ENCODE data around the gene IGDCC3. TPM values are rescaled to one million over a fixed set of nuclear protein-coding genes. Genes with fewer than 3 reads are reported as not detected.

Gene IGDCC3
- total RNA-seq, 2 donors from 2014 or later, result not detected

- no peak for DNase-seq
- intact Hi-C loops (cut with DNase I), result no loop called here
- WGBS, 2 donors, result 86 to 95% methylated on average over 2 to 6 of the region's 6 CpGs
- Histone ChIP-seq H3K4me1 (peaks cover 13% of the 10 kb centered on the region), H3K36me3 (replicated peaks in 1 of 2; ENCODE audit: insufficient read depth in 1 of 2, low read depth in 2 of 2) (no peaks in the 10 kb centered on the region), H3K9me3 (no peaks in the 10 kb centered on the region), H3K4me3 (no peak overlapping the region), H3K27me3 (no peaks in the 10 kb centered on the region), H3K27ac (no peak overlapping the region)
- no peak for ATAC-seq
- TF ChIP-seq, protein P1, sequence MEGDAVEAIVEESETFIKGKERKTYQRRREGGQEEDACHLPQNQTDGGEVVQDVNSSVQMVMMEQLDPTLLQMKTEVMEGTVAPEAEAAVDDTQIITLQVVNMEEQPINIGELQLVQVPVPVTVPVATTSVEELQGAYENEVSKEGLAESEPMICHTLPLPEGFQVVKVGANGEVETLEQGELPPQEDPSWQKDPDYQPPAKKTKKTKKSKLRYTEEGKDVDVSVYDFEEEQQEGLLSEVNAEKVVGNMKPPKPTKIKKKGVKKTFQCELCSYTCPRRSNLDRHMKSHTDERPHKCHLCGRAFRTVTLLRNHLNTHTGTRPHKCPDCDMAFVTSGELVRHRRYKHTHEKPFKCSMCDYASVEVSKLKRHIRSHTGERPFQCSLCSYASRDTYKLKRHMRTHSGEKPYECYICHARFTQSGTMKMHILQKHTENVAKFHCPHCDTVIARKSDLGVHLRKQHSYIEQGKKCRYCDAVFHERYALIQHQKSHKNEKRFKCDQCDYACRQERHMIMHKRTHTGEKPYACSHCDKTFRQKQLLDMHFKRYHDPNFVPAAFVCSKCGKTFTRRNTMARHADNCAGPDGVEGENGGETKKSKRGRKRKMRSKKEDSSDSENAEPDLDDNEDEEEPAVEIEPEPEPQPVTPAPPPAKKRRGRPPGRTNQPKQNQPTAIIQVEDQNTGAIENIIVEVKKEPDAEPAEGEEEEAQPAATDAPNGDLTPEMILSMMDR (IDR thresholded peaks at IDR 0.05), result no peak
- no peak for TF ChIP-seq POLR2A (IDR thresholded peaks at IDR 0.05)
These were observed 6.2 kb upstream of the IGDCC3 start for GRCh38 chr15:65383991-65384390.

GRCh38 chr15:65383456-65383855 is 5.7 kb upstream of the IGDCC3 start:
- TF ChIP-seq, protein P1 (IDR thresholded peaks at IDR 0.05), result no peak
- TF ChIP-seq POLR2A (IDR thresholded peaks at IDR 0.05), result no peak
- WGBS, 2 donors, result 80% methylated on average over 5 of the region's 5 CpGs; no CpG with 5 or more reads in 1 of the 2 donors
- H3K4me3 ChIP-seq, result no peak overlapping the region
- no peaks in the 10 kb centered on the region for H3K36me3 ChIP-seq (replicated peaks in 1 of 2; ENCODE audit: insufficient read depth in 1 of 2, low read depth in 2 of 2)
- H3K9me3 ChIP-seq, result no peaks in the 10 kb centered on the region
- intact Hi-C loops (cut with DNase I), result no loop called here
- ATAC-seq, result no peak
- peaks cover 13% of the 10 kb centered on the region for H3K4me1 ChIP-seq
- H3K27me3 ChIP-seq, result peaks cover 0 to under 1% of the 10 kb centered on the region in 2 donors
- no peak for DNase-seq
- no peak overlapping the region for H3K27ac ChIP-seq

GRCh38 chr15:65382921-65383320 is 5.1 kb upstream of the IGDCC3 start:
- H3K9me3 ChIP-seq, result no peaks in the 10 kb centered on the region
- ATAC-seq (no peak), DNase-seq (no peak)
- peaks cover 17% of the 10 kb centered on the region for H3K4me1 ChIP-seq
- no peaks in the 10 kb centered on the region for H3K36me3 ChIP-seq (replicated peaks in 1 of 2; ENCODE audit: insufficient read depth in 1 of 2, low read depth in 2 of 2)
- intact Hi-C loops (cut with DNase I), result no loop called here
- peaks cover 0 to 5% of the 10 kb centered on the region in 2 donors for H3K27me3 ChIP-seq
- no peak overlapping the region for H3K27ac ChIP-seq
- WGBS, 2 donors, result 72 to 74% methylated on average over 9 of the region's 9 CpGs
- no peak for TF ChIP-seq POLR2A (IDR thresholded peaks at IDR 0.05)
- TF ChIP-seq, protein P1 (IDR thresholded peaks at IDR 0.05), result no peak
- no peak overlapping the region for H3K4me3 ChIP-seq

- TF ChIP-seq, protein P1 (IDR thresholded peaks at IDR 0.05), result no peak
- TF ChIP-seq POLR2A (IDR thresholded peaks at IDR 0.05), result no peak
- 48 to 63% methylated on average over 6 of the region's 6 CpGs for WGBS, 2 donors
- DNase-seq, result no peak
- intact Hi-C loops (cut with DNase I), result no loop called here
- peaks cover 21% of the 10 kb centered on the region for H3K4me1 ChIP-seq
- no peak for ATAC-seq
- no peak overlapping the region for H3K4me3 ChIP-seq
- no peaks in the 10 kb centered on the region for H3K36me3 ChIP-seq (replicated peaks in 1 of 2; ENCODE audit: insufficient read depth in 1 of 2, low read depth in 2 of 2)
- no peaks in the 10 kb centered on the region for H3K9me3 ChIP-seq
- no peak overlapping the region for H3K27ac ChIP-seq
- peaks cover 0 to 5% of the 10 kb centered on the region in 2 donors for H3K27me3 ChIP-seq
These were observed 4.3 kb upstream of the IGDCC3 start for GRCh38 chr15:65382146-65382491.

DNA sequence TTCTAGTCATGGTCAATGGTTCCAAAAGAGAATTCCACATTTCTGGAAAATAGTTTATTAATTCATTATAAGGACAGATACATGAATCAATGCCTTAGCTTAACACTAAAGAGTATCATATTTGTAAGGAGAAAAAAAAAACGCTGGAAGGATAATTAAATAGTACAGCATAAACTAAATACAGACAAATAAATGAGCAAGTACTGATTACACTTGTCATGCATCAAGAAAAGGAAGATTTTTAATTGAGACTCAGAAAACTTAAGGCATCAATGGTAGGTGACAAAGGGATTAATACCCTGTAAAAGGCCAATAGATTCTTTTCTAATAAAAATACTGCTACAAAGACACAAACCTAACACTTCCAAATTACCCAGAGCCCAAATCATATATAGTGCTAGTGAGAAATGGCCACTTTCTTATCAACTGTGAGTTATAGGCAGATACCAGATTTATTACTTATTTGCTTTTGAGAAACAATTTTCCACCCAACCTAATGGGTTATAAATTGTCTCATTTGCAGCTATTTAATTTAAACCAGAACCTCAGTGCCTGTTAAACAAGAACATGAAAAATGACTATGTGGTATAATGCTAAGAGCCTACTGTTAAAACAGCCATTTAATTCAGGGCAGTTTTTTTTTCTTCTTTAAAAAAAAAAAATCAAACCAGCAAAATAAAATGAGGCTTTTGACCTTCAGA is 3.8 kb upstream of the IGDCC3 start:
- Histone ChIP-seq H3K4me1 (peaks cover 26% of the 10 kb centered on the region), H3K9me3 (no peaks in the 10 kb centered on the region), H3K27me3 (peaks cover 0 to 5% of the 10 kb centered on the region in 2 donors), H3K4me3 (no peak overlapping the region), H3K36me3 (replicated peaks in 1 of 2; ENCODE audit: insufficient read depth in 1 of 2, low read depth in 2 of 2) (no peaks in the 10 kb centered on the region), H3K27ac (no peak overlapping the region)
- no peak for DNase-seq
- 47 to 59% methylated on average over 1 of the region's 1 CpG for WGBS, 2 donors
- intact Hi-C loops (cut with DNase I), result no loop called here
- ATAC-seq, result no peak
- TF ChIP-seq, protein P1 (IDR thresholded peaks at IDR 0.05), result no peak
- no peak for TF ChIP-seq POLR2A (IDR thresholded peaks at IDR 0.05)

All from body of pancreas (tissue), 4 donors.